ENCODE measurements around the gene TRPC6.

TRPC6 gene

DNA sequence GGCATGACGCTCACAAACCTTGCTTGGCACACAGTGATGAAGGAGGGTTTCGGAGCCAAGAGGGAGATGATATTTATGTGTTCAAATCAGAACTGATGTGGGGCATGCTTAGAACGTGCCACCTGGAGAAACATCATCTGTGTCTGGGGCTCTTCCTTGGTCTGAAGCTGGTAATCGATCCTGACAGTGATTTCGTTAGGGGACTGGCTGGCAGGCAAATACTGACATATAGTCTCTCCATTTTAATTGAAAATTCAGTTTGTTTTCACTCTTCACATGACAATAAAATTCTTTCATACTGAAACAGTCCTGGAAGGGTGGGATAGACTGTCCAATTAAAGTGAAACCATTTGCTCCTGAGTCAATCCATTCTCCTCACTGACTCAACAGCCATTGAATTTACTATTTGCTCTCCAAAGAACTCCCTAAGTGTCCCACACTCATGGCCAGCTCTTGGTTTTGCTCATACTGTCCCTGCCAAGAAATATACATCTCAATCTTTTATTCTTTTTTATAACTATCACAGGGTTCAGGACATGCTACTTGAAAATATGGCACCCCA, 134.8 kb downstream of the TRPC6 start:
- TF ChIP-seq, protein P1, sequence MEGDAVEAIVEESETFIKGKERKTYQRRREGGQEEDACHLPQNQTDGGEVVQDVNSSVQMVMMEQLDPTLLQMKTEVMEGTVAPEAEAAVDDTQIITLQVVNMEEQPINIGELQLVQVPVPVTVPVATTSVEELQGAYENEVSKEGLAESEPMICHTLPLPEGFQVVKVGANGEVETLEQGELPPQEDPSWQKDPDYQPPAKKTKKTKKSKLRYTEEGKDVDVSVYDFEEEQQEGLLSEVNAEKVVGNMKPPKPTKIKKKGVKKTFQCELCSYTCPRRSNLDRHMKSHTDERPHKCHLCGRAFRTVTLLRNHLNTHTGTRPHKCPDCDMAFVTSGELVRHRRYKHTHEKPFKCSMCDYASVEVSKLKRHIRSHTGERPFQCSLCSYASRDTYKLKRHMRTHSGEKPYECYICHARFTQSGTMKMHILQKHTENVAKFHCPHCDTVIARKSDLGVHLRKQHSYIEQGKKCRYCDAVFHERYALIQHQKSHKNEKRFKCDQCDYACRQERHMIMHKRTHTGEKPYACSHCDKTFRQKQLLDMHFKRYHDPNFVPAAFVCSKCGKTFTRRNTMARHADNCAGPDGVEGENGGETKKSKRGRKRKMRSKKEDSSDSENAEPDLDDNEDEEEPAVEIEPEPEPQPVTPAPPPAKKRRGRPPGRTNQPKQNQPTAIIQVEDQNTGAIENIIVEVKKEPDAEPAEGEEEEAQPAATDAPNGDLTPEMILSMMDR (IDR thresholded peaks at IDR 0.05; ENCODE audit: low read depth, low read length, missing control alignments) = no peak
- in situ Hi-C loops (cut with HindIII; ENCODE audit: low pct_ligation_motif_present, low sequenced_read_pairs) = no loop called here

GRCh38 chr11:101446726-101447125, 137.1 kb downstream of the TRPC6 start:
- TF ChIP-seq, protein P1 (IDR thresholded peaks at IDR 0.05; ENCODE audit: low read depth, low read length, missing control alignments) = no peak
- Histone ChIP-seq H3K36me3 (replicated peaks) (no peaks in the 10 kb centered on the region), H3K27me3 (replicated peaks) (no peaks in the 10 kb centered on the region), H3K4me3 (ENCODE audit: low read depth, low read length) (no peak overlapping the region), H3K27ac (peak overlapping the region; percentile 75)
- DNase-seq = no peak
- in situ Hi-C loops (cut with HindIII; ENCODE audit: low pct_ligation_motif_present, low sequenced_read_pairs) = no loop called here

More for the DNA sequence above, 134.8 kb downstream of the TRPC6 start:
- H3K36me3 ChIP-seq (replicated peaks) = no peaks in the 10 kb centered on the region
- no peak overlapping the region for H3K4me3 ChIP-seq (ENCODE audit: low read depth, low read length)
- H3K27me3 ChIP-seq (replicated peaks) = no peaks in the 10 kb centered on the region
- H3K27ac ChIP-seq = no peak overlapping the region
- no peak for DNase-seq

DNA sequence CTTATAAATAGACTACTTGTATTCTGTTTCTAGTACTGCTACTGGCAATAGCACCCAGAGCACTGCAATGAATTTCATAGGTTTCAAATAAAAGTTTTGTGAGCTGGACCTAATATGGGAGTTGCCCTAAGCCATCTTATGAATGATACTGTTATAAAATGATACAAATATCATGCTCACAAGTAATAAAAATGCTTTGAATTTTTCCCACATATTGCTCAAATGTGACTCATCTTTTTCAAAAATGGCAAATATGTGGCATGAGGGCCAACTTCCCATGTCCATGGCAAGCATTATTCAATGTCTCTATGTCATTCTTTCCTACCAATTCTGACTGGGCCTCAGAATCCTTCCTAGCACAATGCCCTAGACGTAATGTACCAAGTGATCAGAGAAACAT, 137.6 kb downstream of the TRPC6 start:
- Histone ChIP-seq H3K27me3 (replicated peaks) (no peaks in the 10 kb centered on the region), H3K27ac (peak overlapping the region; percentile 75), H3K4me3 (ENCODE audit: low read depth, low read length) (no peak overlapping the region), H3K36me3 (replicated peaks) (no peaks in the 10 kb centered on the region)
- DNase-seq = peak; percentile 69
- TF ChIP-seq, protein P1 (IDR thresholded peaks at IDR 0.05; ENCODE audit: low read depth, low read length, missing control alignments) = no peak
- in situ Hi-C loops (cut with HindIII; ENCODE audit: low pct_ligation_motif_present, low sequenced_read_pairs) = no loop called here

DNA sequence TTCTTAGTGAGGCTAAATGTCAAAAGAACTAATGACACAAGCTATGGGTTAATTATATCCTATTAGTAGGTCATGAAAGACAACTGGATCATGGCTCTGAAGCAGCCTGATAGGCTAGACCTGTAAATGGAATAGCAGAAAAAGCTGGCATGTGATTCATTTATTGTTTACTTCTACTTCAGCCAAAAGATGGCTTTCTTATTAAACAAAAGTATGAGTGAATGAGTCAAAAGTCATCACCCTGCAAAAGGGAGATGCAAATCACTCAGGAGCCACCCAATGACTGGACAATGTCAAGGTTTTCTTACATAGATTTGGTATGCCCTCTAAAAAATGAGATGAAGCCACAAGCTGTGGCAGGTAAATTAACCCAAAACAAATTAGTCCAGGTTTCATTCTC, 138.0 kb downstream of the TRPC6 start:
- no peaks in the 10 kb centered on the region for H3K36me3 ChIP-seq (replicated peaks)
- no peak overlapping the region for H3K4me3 ChIP-seq (ENCODE audit: low read depth, low read length)
- H3K27ac ChIP-seq = peak overlapping the region; percentile 75
- in situ Hi-C loops (cut with HindIII; ENCODE audit: low pct_ligation_motif_present, low sequenced_read_pairs) = no loop called here
- H3K27me3 ChIP-seq (replicated peaks) = no peaks in the 10 kb centered on the region
- DNase-seq = no peak
- TF ChIP-seq, protein P1 (IDR thresholded peaks at IDR 0.05; ENCODE audit: low read depth, low read length, missing control alignments) = no peak

DNA sequence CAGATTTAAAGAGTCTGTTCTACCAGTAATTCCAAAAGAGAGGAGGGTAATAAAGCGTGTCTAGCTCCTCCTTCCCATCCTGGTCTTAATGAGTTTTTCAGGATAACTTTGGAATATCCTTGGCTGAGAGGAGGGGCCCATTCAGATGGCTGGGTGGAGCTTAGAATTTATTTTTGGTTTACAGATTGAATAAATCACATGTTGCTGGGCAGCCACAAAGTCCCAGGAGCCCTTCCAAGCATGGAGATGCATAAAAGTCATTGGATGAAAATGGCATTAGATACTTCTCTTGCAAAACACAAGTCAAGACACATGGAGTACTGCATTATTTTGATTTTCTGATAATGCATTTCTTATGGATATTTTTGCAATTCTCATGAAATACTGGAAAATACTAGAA, 139.0 kb downstream of the TRPC6 start:
- Histone ChIP-seq H3K36me3 (replicated peaks) (no peaks in the 10 kb centered on the region), H3K27ac (no peak overlapping the region), H3K27me3 (replicated peaks) (no peaks in the 10 kb centered on the region), H3K4me3 (ENCODE audit: low read depth, low read length) (no peak overlapping the region)
- in situ Hi-C loops (cut with HindIII; ENCODE audit: low pct_ligation_motif_present, low sequenced_read_pairs) = no loop called here
- TF ChIP-seq, protein P1 (IDR thresholded peaks at IDR 0.05; ENCODE audit: low read depth, low read length, missing control alignments) = no peak
- DNase-seq = no peak

DNA sequence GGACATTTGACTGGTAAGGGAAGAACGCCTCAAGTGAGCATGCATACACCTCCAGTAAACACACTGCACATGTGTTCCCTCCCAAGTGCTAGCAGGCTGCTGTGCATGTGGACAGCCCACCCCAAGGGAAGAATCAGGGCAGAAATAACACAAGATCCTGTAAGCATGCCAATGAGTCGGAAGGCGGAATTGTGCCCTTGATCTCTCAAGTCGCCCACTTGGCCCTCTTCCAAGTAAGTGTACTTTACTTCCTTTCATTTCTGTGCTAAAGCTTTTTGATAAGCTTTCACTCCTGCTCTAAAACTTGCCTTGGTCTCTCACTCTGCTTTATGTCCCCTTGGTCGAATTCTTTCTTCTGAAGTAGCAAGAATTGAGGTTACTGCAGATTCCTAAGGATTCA, 139.6 kb downstream of the TRPC6 start:
- Histone ChIP-seq H3K27ac (no peak overlapping the region), H3K27me3 (replicated peaks) (no peaks in the 10 kb centered on the region), H3K36me3 (replicated peaks) (no peaks in the 10 kb centered on the region), H3K4me3 (ENCODE audit: low read depth, low read length) (no peak overlapping the region)
- in situ Hi-C loops (cut with HindIII; ENCODE audit: low pct_ligation_motif_present, low sequenced_read_pairs) = no loop called here
- TF ChIP-seq, protein P1 (IDR thresholded peaks at IDR 0.05; ENCODE audit: low read depth, low read length, missing control alignments) = no peak
- no peak for DNase-seq
